CD14-positive monocyte (primary cell): ENCODE measurements around the gene DEPDC1B. TPM values are rescaled to one million over a fixed set of nuclear protein-coding genes. Genes with fewer than 3 reads are reported as not detected.
A peak's percentile ranks its signal among the peaks of the same experiment; 100 is the strongest.

ENCODE experiments used
- DNase-seq, 3 donors: peaks; one replicate each; pipeline ENCODE4 v3.0.0-alpha.2; 2011 to 2022
- H2AFZ ChIP-seq: 2 replicates; pipeline ENCODE4 v1.6.0; 2012; ENCODE audit warnings: mild to moderate bottlenecking, low read depth, low read length, inconsistent platforms; ENCODE audit not compliant: insufficient read depth, poor library complexity, severe bottlenecking
- H3K27ac ChIP-seq, 2 donors: 1 replicate in 1 of 2; 2 replicates in 1 of 2; pipeline ENCODE4 v1.5.1; 2012 to 2013; ENCODE audit warnings: low read length in 2 of 2, control low read depth in 1 of 2, inconsistent platforms in 1 of 2, low read depth in 1 of 2, mild to moderate bottlenecking in 1 of 2
- H3K27me3 ChIP-seq, 2 donors: one replicate each; pipeline versions ENCODE4 v1.6.0 to v1.6.1; 2011 to 2013; ENCODE audit warnings: low read length in 2 of 2; ENCODE audit not compliant: control insufficient read depth in 2 of 2, insufficient read depth in 2 of 2
- H3K36me3 ChIP-seq, 2 donors: replicated peaks in 1 of 2; 1 replicate in 1 of 2; 2 replicates in 1 of 2; pipeline versions ENCODE4 v1.5.1 to v1.6.1; 2012 to 2013; ENCODE audit warnings: low read length in 2 of 2, control low read depth in 1 of 2, inconsistent platforms in 1 of 2, mild to moderate bottlenecking in 1 of 2; ENCODE audit not compliant: insufficient read depth in 2 of 2, control insufficient read depth in 1 of 2
- H3K4me1 ChIP-seq, 2 donors: 1 replicate in 1 of 2; 2 replicates in 1 of 2; pipeline versions ENCODE4 v1.5.1 to v1.6.1; 2012 to 2013; ENCODE audit warnings: low read length in 2 of 2, control low read depth in 1 of 2, inconsistent platforms in 1 of 2, mild to moderate bottlenecking in 1 of 2, moderate library complexity in 1 of 2; ENCODE audit not compliant: insufficient read depth in 2 of 2, control insufficient read depth in 1 of 2
- H3K4me2 ChIP-seq: replicated peaks from 2 replicates; pipeline ENCODE3; 2012; ENCODE audit warnings: low read length, moderate library complexity, mild to moderate bottlenecking; ENCODE audit not compliant: poor library complexity, severe bottlenecking; ENCODE audit errors: extremely low read depth
- H3K4me3 ChIP-seq, 3 experiments: fragments of 200-600 bp in 1 of 3; sonication (generic) in 1 of 3; replicated peaks in 1 of 3; 1 replicate in 2 of 3; 2 replicates in 1 of 3; pipeline ENCODE4 v1.5.1; 2011 to 2013; ENCODE audit warnings: low read length in 3 of 3, mild to moderate bottlenecking in 3 of 3, control low read depth in 2 of 3, low read depth in 2 of 3, inconsistent platforms in 1 of 3, moderate library complexity in 1 of 3
- H3K79me2 ChIP-seq: 2 replicates; pipeline ENCODE4 v1.6.0; 2012; ENCODE audit warnings: mild to moderate bottlenecking, control low read depth, inconsistent platforms, low read length, moderate library complexity; ENCODE audit not compliant: insufficient read depth
- H3K9ac ChIP-seq: 2 replicates; pipeline ENCODE4 v1.6.0; 2017; ENCODE audit warnings: low read length, mild to moderate bottlenecking; ENCODE audit not compliant: insufficient read depth, poor library complexity, severe bottlenecking
- H3K9me3 ChIP-seq, 2 donors: replicated peaks in 1 of 2; 1 replicate in 1 of 2; 2 replicates in 1 of 2; pipeline versions ENCODE4 v1.5.1 to v1.6.1; 2012 to 2013; ENCODE audit warnings: low read length in 2 of 2, control low read depth in 1 of 2; ENCODE audit not compliant: control insufficient read depth in 1 of 2, insufficient read depth in 1 of 2
- H4K20me1 ChIP-seq: 2 replicates; pipeline ENCODE4 v1.6.0; 2012; ENCODE audit warnings: mild to moderate bottlenecking, low read length, control low read depth, moderate library complexity; ENCODE audit not compliant: insufficient read depth
- H3K27ac Mint-ChIP-seq, 7 donors: one replicate each; pipeline ENCODE4 v1.8.0; 2020; ENCODE audit warnings: mild to moderate bottlenecking in 7 of 7, mixed read lengths in 7 of 7, moderate library complexity in 6 of 7, inconsistent platforms in 2 of 7
- H3K27me3 Mint-ChIP-seq, 3 donors: one replicate each; pipeline ENCODE4 v1.8.0; 2021 to 2022; ENCODE audit warnings: low read depth in 3 of 3, mild to moderate bottlenecking in 3 of 3, mixed read lengths in 3 of 3, moderate library complexity in 3 of 3, inconsistent platforms in 1 of 3
- H3K36me3 Mint-ChIP-seq, 2 donors: one replicate each; pipeline ENCODE4 v1.8.0; 2020; ENCODE audit warnings: mixed read lengths in 2 of 2, inconsistent platforms in 1 of 2, mild to moderate bottlenecking in 1 of 2
- H3K4me1 Mint-ChIP-seq: one replicate; pipeline ENCODE4 v1.8.0; 2020; ENCODE audit warnings: mild to moderate bottlenecking, mixed read lengths
- H3K4me3 Mint-ChIP-seq, 2 donors: one replicate each; pipeline ENCODE4 v1.8.0; 2020; ENCODE audit warnings: mild to moderate bottlenecking in 2 of 2, mixed read lengths in 2 of 2, moderate library complexity in 1 of 2
- H3K9me3 Mint-ChIP-seq, 7 donors: one replicate each; pipeline ENCODE4 v1.8.0; 2020 to 2022; ENCODE audit warnings: mixed read lengths in 7 of 7, mild to moderate bottlenecking in 6 of 7, moderate library complexity in 6 of 7, inconsistent platforms in 2 of 7
- CTCF ChIP-seq: fragments of 200-600 bp; IDR thresholded peaks from one replicate; pipeline ENCODE4 v1.8.0; 2022; ENCODE audit warnings: antibody characterized with exemption, mild to moderate bottlenecking
- WGBS: methylation state at CpG from one replicate; pipeline ENCODE4 v1.1.5; 2013; ENCODE audit warnings: missing lambda C conversion rate; ENCODE audit not compliant: insufficient coverage; 5-methylcytosine and 5-hydroxymethylcytosine counted together
- intact Hi-C, 2 donors: fragments of 100-400 bp; cut with micrococcal nuclease; formaldehyde crosslinking; loops; one replicate each; pipeline versions ENCODE4 v1.15.0 to v1.15.1; 2023
- polyA plus RNA-seq, 3 donors: library from polyadenylated mRNA; depleted of rRNA in 1 of 3; unstranded in 2 of 3; stranded (reverse) in 1 of 3; fragments of 300-500 nt in 2 of 3; fragments of >200 nt in 1 of 3; fragmentation: Illumina TruSeq in 2 of 3; gene quantifications; 1 replicate in 2 of 3; 2 replicates in 1 of 3; pipeline ENCODE4 v1.2.3, GENCODE V29; 2012 to 2021

Gene DEPDC1B
- polyA plus RNA-seq, 3 donors: 0.11 to 0.56 (median 0.14) TPM

DNA sequence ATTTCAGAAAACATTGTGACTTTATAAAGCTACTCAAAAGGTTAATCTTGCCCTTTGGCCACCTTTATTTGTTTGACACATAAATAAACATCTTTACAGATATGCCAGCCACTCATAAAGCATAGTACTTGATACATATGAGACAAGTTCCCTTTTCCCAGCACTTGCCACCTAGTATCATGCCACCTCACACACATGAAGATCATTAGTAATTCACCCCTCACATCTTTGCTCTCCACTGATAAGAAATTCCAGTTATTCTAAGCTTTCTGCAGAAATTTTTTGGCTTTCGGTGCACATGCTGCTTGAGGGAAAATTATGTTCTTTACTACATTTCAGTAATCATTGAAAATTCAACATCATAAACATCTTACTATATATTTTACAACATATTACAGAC is 59.1 kb downstream of the DEPDC1B start:
- Mint-ChIP-seq H3K27me3 (no peaks in the 10 kb centered on the region), H3K4me3 (no peak overlapping the region), H3K27ac (no peak overlapping the region), H3K9me3 (peaks cover 0 to 3% (median 2%) of the 10 kb centered on the region in 7 donors), H3K36me3 (peaks cover 51 to 58% of the 10 kb centered on the region in 2 donors), H3K4me1 (no peaks in the 10 kb centered on the region)
- TF ChIP-seq CTCF: no peak
- no peaks in the 10 kb centered on the region for H3K79me2 ChIP-seq
- H3K4me1 ChIP-seq: no peaks in the 10 kb centered on the region
- WGBS: no CpG with 5 or more reads among the region's 1 CpG
- no peak overlapping the region for H2AFZ ChIP-seq
- H3K27me3 ChIP-seq: no peaks in the 10 kb centered on the region
- no peak overlapping the region for H3K9ac ChIP-seq
- no peak for DNase-seq
- no peak overlapping the region for H3K4me2 ChIP-seq
- H3K9me3 ChIP-seq: no peaks in the 10 kb centered on the region
- intact Hi-C loops: no loop called here
- H4K20me1 ChIP-seq: no peaks in the 10 kb centered on the region
- peaks cover 21 to 64% of the 10 kb centered on the region in 2 donors for H3K36me3 ChIP-seq
- no peak overlapping the region for H3K4me3 ChIP-seq
- no peak overlapping the region for H3K27ac ChIP-seq

DNA sequence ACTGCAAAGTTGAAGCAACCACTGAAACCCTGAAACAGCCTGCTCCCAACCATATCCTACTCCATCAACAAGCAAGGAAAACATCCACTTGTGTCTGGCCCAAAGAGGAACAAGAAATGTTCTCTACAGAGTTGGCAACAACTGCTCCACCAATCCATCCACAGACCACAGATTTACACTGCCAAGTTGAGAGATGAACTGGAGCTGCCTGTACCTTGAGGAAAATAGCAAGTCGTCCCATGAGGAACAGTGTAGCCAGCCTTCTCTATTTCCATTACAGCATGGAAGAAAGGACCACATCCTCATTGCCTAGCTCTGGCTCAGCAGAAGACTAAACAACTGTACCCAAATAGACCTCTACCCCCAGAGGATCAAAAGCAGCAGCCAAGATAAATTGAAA is 60.4 kb downstream of the DEPDC1B start:
- Histone ChIP-seq H3K27me3 (no peaks in the 10 kb centered on the region), H3K36me3 (peaks cover 21 to 63% of the 10 kb centered on the region in 2 donors), H3K9ac (no peak overlapping the region), H3K4me2 (no peak overlapping the region), H3K4me1 (no peaks in the 10 kb centered on the region), H2AFZ (no peak overlapping the region), H3K27ac (no peak overlapping the region), H3K9me3 (no peaks in the 10 kb centered on the region), H3K79me2 (no peaks in the 10 kb centered on the region), H4K20me1 (no peaks in the 10 kb centered on the region), H3K4me3 (no peak overlapping the region)
- H3K4me3 Mint-ChIP-seq: no peak overlapping the region
- peak overlapping the region in 1 of 7 donors; percentile 8 for H3K27ac Mint-ChIP-seq
- no peaks in the 10 kb centered on the region for H3K4me1 Mint-ChIP-seq
- H3K36me3 Mint-ChIP-seq: peaks cover 56 to 65% of the 10 kb centered on the region in 2 donors
- WGBS: no CpG with 5 or more reads among the region's 1 CpG
- H3K27me3 Mint-ChIP-seq: no peaks in the 10 kb centered on the region
- no peak for TF ChIP-seq CTCF
- peaks cover 0 to 3% (median 2%) of the 10 kb centered on the region in 7 donors for H3K9me3 Mint-ChIP-seq
- DNase-seq: no peak
- intact Hi-C loops: no loop called here
